IMR-90 (cell line): ENCODE results near the gene CHN2. TPM values are rescaled to one million over a fixed set of nuclear protein-coding genes. Genes with fewer than 3 reads are reported as not detected.

ENCODE experiments used
- ATAC-seq: fragments of 200-7000 bp; cut with Tn5 transposase; 2 replicates; pipeline ENCODE4 v1.9.1; 2020; ENCODE audit warnings: low read depth, mild to moderate bottlenecking, moderate library complexity
- BruUV-seq: library from RNA; stranded (reverse); fragments of 400-500 nt; replicated peaks from 2 replicates; lab custom pipeline; 2021; lab: Mats Ljungman, UMichigan
- CTCF ChIA-PET: fragments of 300-600 bp; formaldehyde crosslinking; extraction: SDS; loops from one replicate; lab custom pipeline; 2021; ENCODE audit warnings: antibody characterized with exemption; lab: Yijun Ruan, JAX
- POLR2A ChIA-PET: fragments of 300-600 bp; sonication (Branson Sonifier 250); formaldehyde crosslinking; loops from one replicate; lab custom pipeline; 2022; ENCODE audit warnings: antibody characterized with exemption; ENCODE audit not compliant: unreplicated experiment; lab: Charles Lee
- DNase-seq: peaks from one replicate; pipeline ENCODE4 v3.0.0; 2013
- H2AFZ ChIP-seq: replicated peaks from 2 replicates; pipeline ENCODE3; 2013; ENCODE audit warnings: low read length, mild to moderate bottlenecking; ENCODE audit not compliant: poor library complexity
- H2AK5ac ChIP-seq: 2 replicates; pipeline ENCODE4 v1.6.1; 2013; ENCODE audit warnings: low read depth, low read length, inconsistent platforms
- H2AK9ac ChIP-seq: replicated peaks from 2 replicates; pipeline ENCODE3; 2013; ENCODE audit warnings: mild to moderate bottlenecking, low read depth, low read length, moderate library complexity; ENCODE audit not compliant: poor library complexity
- H2BK120ac ChIP-seq: 2 replicates; pipeline ENCODE4 v1.6.1; 2013; ENCODE audit warnings: low read depth, low read length, inconsistent platforms
- H2BK15ac ChIP-seq: 3 replicates; pipeline ENCODE4 v1.6.1; 2013; ENCODE audit warnings: low read depth, low read length, inconsistent platforms
- H2BK20ac ChIP-seq: 2 replicates; pipeline ENCODE4 v1.6.1; 2013; ENCODE audit warnings: low read depth, mild to moderate bottlenecking, inconsistent platforms, low read length, moderate library complexity
- H2BK5ac ChIP-seq: 2 replicates; pipeline ENCODE4 v1.6.1; 2013; ENCODE audit warnings: mild to moderate bottlenecking, low read depth, low read length, inconsistent platforms; ENCODE audit not compliant: poor library complexity, severe bottlenecking
- H3K14ac ChIP-seq: replicated peaks from 2 replicates; pipeline ENCODE4 v1.6.1; 2013; ENCODE audit warnings: low read depth, low read length, inconsistent platforms
- H3K18ac ChIP-seq: 2 replicates; pipeline ENCODE4 v1.6.1; 2013; ENCODE audit warnings: low read depth, low read length, control low read depth
- H3K23ac ChIP-seq: 2 replicates; pipeline ENCODE4 v1.6.1; 2013; ENCODE audit warnings: low read depth, low read length, inconsistent platforms
- H3K27ac ChIP-seq: 2 replicates; pipeline ENCODE4 v1.5.1; 2013; ENCODE audit warnings: mild to moderate bottlenecking, control low read depth, low read length; ENCODE audit not compliant: insufficient read depth
- H3K27me3 ChIP-seq: 2 replicates; pipeline ENCODE4 v1.6.1; 2013; ENCODE audit warnings: low read length; ENCODE audit not compliant: control insufficient read depth, insufficient read depth
- H3K36me3 ChIP-seq: 2 replicates; pipeline ENCODE4 v1.6.1; 2013; ENCODE audit warnings: low read length, mixed read lengths; ENCODE audit not compliant: control insufficient read depth, insufficient read depth
- H3K4ac ChIP-seq: 2 replicates; pipeline ENCODE4 v1.6.1; 2013; ENCODE audit warnings: low read depth, low read length, inconsistent platforms
- H3K4me1 ChIP-seq: 2 replicates; pipeline ENCODE4 v1.6.1; 2013; ENCODE audit warnings: low read length, mixed read lengths; ENCODE audit not compliant: control insufficient read depth, insufficient read depth
- H3K4me2 ChIP-seq: 2 replicates; pipeline ENCODE4 v1.6.1; 2013; ENCODE audit warnings: low read depth, mild to moderate bottlenecking, control low read depth, low read length, moderate library complexity
- H3K4me3 ChIP-seq: 2 replicates; pipeline ENCODE4 v1.5.1; 2013; ENCODE audit warnings: low read depth, mild to moderate bottlenecking, control low read depth, low read length, moderate library complexity; ENCODE audit not compliant: insufficient read depth
- H3K56ac ChIP-seq: 2 replicates; pipeline ENCODE4 v1.6.1; 2013; ENCODE audit warnings: low read length, inconsistent platforms; ENCODE audit not compliant: insufficient read depth; ENCODE audit errors: extremely low read depth
- H3K79me1 ChIP-seq, 2 experiments: 2 replicates each; pipeline ENCODE4 v1.6.1; 2013; ENCODE audit warnings: low read length in 2 of 2, inconsistent platforms in 1 of 2, low read depth in 1 of 2
- H3K9ac ChIP-seq: 2 replicates; pipeline ENCODE4 v1.6.1; 2013; ENCODE audit warnings: low read depth, low read length, control low read depth
- H3K9me1 ChIP-seq: 2 replicates; pipeline ENCODE4 v1.6.1; 2013; ENCODE audit warnings: low read length, inconsistent platforms; ENCODE audit not compliant: insufficient read depth
- H3K9me3 ChIP-seq: 2 replicates; pipeline ENCODE4 v1.6.1; 2013; ENCODE audit warnings: low read length; ENCODE audit not compliant: control insufficient read depth, insufficient read depth
- H4K20me1 ChIP-seq: 2 replicates; pipeline ENCODE4 v1.6.1; 2013; ENCODE audit warnings: low read length, inconsistent platforms; ENCODE audit not compliant: insufficient read depth
- H4K5ac ChIP-seq: 2 replicates; pipeline ENCODE4 v1.6.1; 2013; ENCODE audit warnings: mild to moderate bottlenecking, low read depth, low read length, control low read depth
- H4K8ac ChIP-seq, 2 experiments: 2 replicates each; pipeline ENCODE4 v1.6.1; 2013; ENCODE audit warnings: low read depth in 2 of 2, low read length in 2 of 2, control low read depth in 1 of 2, inconsistent platforms in 1 of 2
- H4K91ac ChIP-seq: 2 replicates; pipeline ENCODE4 v1.6.1; 2013; ENCODE audit warnings: low read depth, low read length, inconsistent platforms; ENCODE audit not compliant: insufficient read depth
- CHD1 ChIP-seq: IDR thresholded peaks from 2 replicates; pipeline ENCODE4 v1.6.1; 2012; ENCODE audit warnings: low read depth, low read length, improper control_type of control experiment
- FOS ChIP-seq: fragments of 150-350 bp; IDR thresholded peaks from 2 replicates; pipeline ENCODE4 v1.6.1; 2016; ENCODE audit warnings: low read depth, low read length
- MAFK ChIP-seq: IDR thresholded peaks from 2 replicates; pipeline ENCODE4 v1.6.1; 2012; ENCODE audit warnings: low read depth, low read length, improper control_type of control experiment
- MAZ ChIP-seq: IDR thresholded peaks from 2 replicates; pipeline ENCODE4 v1.6.1; 2012; ENCODE audit warnings: low read depth, mild to moderate bottlenecking, low read length, improper control_type of control experiment, moderate library complexity, borderline replicate concordance
- MXI1 ChIP-seq: IDR thresholded peaks from 2 replicates; pipeline ENCODE4 v1.6.1; 2012; ENCODE audit warnings: low read depth, mild to moderate bottlenecking, low read length, moderate library complexity, borderline replicate concordance
- POLR2A ChIP-seq: IDR thresholded peaks from 2 replicates; pipeline ENCODE4 v1.6.1; 2012; ENCODE audit warnings: mild to moderate bottlenecking, low read depth, low read length
- RAD21 ChIP-seq: IDR thresholded peaks from 2 replicates; pipeline ENCODE4 v1.6.1; 2012; ENCODE audit warnings: low read length, improper control_type of control experiment
- RCOR1 ChIP-seq: IDR thresholded peaks from 2 replicates; pipeline ENCODE4 v1.6.1; 2012; ENCODE audit warnings: mild to moderate bottlenecking, low read length, improper control_type of control experiment; ENCODE audit not compliant: insufficient replicate concordance
- RFX5 ChIP-seq: IDR thresholded peaks from 2 replicates; pipeline ENCODE4 v1.8.0; 2012; ENCODE audit warnings: low read depth, mild to moderate bottlenecking, low read length, moderate library complexity
- SMC3 ChIP-seq: fragments of 150-350 bp; IDR thresholded peaks from 2 replicates; pipeline ENCODE4 v1.6.1; 2016; ENCODE audit warnings: low read depth, mild to moderate bottlenecking, antibody characterized with exemption, low read length, moderate library complexity
- dilution Hi-C: fragments of 300-500 bp; cut with HindIII; formaldehyde crosslinking; loops from one replicate; pipeline ENCODE4 v1.14.3; 2018; ENCODE audit warnings: low sequenced_read_pairs; ENCODE audit not compliant: unreplicated experiment
- in situ Hi-C: fragments of 300-500 bp; cut with MboI; formaldehyde crosslinking; loops from 3 replicates; pipeline ENCODE4 v1.14.3; 2019; ENCODE audit warnings: low sequenced_read_pairs, inconsistent platforms, mixed read lengths
- intact Hi-C: fragments of 100-400 bp; cut with micrococcal nuclease; formaldehyde crosslinking; loops from 2 replicates; pipeline ENCODE4 v1.10.0; 2022
- polyA plus RNA-seq, 3 experiments: library from polyadenylated mRNA; depleted of rRNA; stranded (reverse); fragments of >200 nt; gene quantifications; 2 replicates each; pipeline ENCODE4 v1.2.3, GENCODE V29; 2012; ENCODE audit warnings: low replicate concordance in 1 of 3
- total RNA-seq: library from RNA; depleted of rRNA; stranded (reverse); fragments of >200 nt; gene quantifications from 2 replicates; pipeline ENCODE4 v1.2.3, GENCODE V29; 2012
- TF ChIP-seq, protein P1 (sequence below): fragments of 150-350 bp; IDR thresholded peaks from 2 replicates; pipeline ENCODE4 v1.6.1; 2016; ENCODE audit warnings: low read depth, mild to moderate bottlenecking, low read length, moderate library complexity, borderline replicate concordance
- TF ChIP-seq, protein P2 (sequence below): conservative IDR thresholded peaks from 2 replicates; pipeline ENCODE4 v1.5.1; 2012; ENCODE audit warnings: mild to moderate bottlenecking, low read depth, low read length, improper control_type of control experiment
- TF ChIP-seq, protein P3 (sequence below): fragments of 150-350 bp; IDR thresholded peaks from 2 replicates; pipeline ENCODE4 v1.6.1; 2017; ENCODE audit warnings: mild to moderate bottlenecking, antibody characterized with exemption, low read length, low read depth

CHN2 gene
- total and polyA plus RNA-seq, 2 of the 4 experiments (the other 2 are of a cell fraction), result not detected

DNA sequence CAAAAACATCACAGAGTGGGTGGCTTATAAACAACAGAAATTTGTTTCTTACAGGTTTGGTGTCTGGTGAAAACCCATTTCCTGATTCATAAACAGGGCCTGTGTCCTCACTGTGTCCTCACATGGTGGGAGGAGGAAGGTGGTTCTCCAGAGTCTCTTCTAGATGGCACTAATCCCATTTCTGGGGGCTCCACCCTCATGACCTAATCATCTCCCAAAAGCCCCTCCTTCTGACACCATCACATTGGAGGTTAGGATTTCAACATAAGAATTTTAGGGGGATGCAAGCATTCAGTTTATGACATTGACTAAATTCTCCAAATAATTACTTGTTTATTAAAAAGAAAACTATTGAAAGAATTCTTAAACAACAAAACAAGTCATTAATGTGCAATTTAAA, 116.0 kb downstream of the CHN2 start:
- Histone ChIP-seq H2BK15ac (no peak overlapping the region), H2BK20ac (no peak overlapping the region), H4K20me1 (no peaks in the 10 kb centered on the region), H4K8ac (no peak overlapping the region), H3K79me1 (no peaks in the 10 kb centered on the region), H3K14ac (no peak overlapping the region), H3K9me3 (no peaks in the 10 kb centered on the region), H3K4me2 (no peak overlapping the region), H3K9ac (no peak overlapping the region), H3K56ac (no peak overlapping the region), H3K18ac (no peak overlapping the region), H2BK5ac (no peak overlapping the region), H3K4me1 (no peaks in the 10 kb centered on the region), H3K27ac (no peak overlapping the region), H3K27me3 (no peaks in the 10 kb centered on the region), H2AK9ac (no peak overlapping the region), H3K4ac (no peak overlapping the region), H2AK5ac (no peak overlapping the region), H3K23ac (no peak overlapping the region), H4K91ac (no peak overlapping the region), H3K9me1 (no peaks in the 10 kb centered on the region), H4K5ac (no peak overlapping the region), H3K4me3 (no peak overlapping the region), H2BK120ac (no peak overlapping the region), H3K36me3 (no peaks in the 10 kb centered on the region), H2AFZ (no peak overlapping the region)
- dilution Hi-C loops, result no loop called here
- ChIA-PET CTCF (no interaction called here), POLR2A (interaction anchor here (0.5 kb wide), 1 partner anchor 10 kb away, joined by 4 read pairs; no protein-coding TSS in a partner anchor)
- intact Hi-C loops, result no loop called here
- no peak for DNase-seq
- no peak for ATAC-seq
- in situ Hi-C loops, result no loop called here
- no TSS peak for BruUV-seq
- TF ChIP-seq MXI1 (no peak), SMC3 (no peak), MAFK (no peak), MAZ (no peak), CHD1 (no peak), POLR2A (no peak), RCOR1 (no peak), RFX5 (no peak), FOS (no peak), RAD21 (no peak)
- TF ChIP-seq, protein P1, sequence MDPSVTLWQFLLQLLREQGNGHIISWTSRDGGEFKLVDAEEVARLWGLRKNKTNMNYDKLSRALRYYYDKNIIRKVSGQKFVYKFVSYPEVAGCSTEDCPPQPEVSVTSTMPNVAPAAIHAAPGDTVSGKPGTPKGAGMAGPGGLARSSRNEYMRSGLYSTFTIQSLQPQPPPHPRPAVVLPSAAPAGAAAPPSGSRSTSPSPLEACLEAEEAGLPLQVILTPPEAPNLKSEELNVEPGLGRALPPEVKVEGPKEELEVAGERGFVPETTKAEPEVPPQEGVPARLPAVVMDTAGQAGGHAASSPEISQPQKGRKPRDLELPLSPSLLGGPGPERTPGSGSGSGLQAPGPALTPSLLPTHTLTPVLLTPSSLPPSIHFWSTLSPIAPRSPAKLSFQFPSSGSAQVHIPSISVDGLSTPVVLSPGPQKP, result no peak
- TF ChIP-seq, protein P2, sequence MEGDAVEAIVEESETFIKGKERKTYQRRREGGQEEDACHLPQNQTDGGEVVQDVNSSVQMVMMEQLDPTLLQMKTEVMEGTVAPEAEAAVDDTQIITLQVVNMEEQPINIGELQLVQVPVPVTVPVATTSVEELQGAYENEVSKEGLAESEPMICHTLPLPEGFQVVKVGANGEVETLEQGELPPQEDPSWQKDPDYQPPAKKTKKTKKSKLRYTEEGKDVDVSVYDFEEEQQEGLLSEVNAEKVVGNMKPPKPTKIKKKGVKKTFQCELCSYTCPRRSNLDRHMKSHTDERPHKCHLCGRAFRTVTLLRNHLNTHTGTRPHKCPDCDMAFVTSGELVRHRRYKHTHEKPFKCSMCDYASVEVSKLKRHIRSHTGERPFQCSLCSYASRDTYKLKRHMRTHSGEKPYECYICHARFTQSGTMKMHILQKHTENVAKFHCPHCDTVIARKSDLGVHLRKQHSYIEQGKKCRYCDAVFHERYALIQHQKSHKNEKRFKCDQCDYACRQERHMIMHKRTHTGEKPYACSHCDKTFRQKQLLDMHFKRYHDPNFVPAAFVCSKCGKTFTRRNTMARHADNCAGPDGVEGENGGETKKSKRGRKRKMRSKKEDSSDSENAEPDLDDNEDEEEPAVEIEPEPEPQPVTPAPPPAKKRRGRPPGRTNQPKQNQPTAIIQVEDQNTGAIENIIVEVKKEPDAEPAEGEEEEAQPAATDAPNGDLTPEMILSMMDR, result no peak
- TF ChIP-seq, protein P3, sequence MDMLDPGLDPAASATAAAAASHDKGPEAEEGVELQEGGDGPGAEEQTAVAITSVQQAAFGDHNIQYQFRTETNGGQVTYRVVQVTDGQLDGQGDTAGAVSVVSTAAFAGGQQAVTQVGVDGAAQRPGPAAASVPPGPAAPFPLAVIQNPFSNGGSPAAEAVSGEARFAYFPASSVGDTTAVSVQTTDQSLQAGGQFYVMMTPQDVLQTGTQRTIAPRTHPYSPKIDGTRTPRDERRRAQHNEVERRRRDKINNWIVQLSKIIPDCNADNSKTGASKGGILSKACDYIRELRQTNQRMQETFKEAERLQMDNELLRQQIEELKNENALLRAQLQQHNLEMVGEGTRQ, result no peak
